Fibroblast of pulmonary artery (primary cell): ENCODE results near the gene PNPLA7.
A peak's percentile ranks its signal among the peaks of the same experiment; 100 is the strongest.
"Not testable (repeated sequence)": the region's sequence is repeated elsewhere in the genome, so short reads cannot be mapped to it uniquely, and the experiment has no call there.

ENCODE experiments used
- DNase-seq: peaks from one replicate; pipeline ENCODE4 v3.0.0-alpha.2; 2010; ENCODE audit warnings: low read depth
- H3K4me3 ChIP-seq: replicated peaks from 2 replicates; pipeline ENCODE4 v1.5.1; 2011; ENCODE audit warnings: low read depth, mild to moderate bottlenecking, control low read depth, low read length, moderate library complexity
- CTCF ChIP-seq: IDR thresholded peaks from 2 replicates; pipeline ENCODE4 v1.5.1; 2011; ENCODE audit warnings: mild to moderate bottlenecking, control low read depth, low read length, inconsistent platforms; ENCODE audit errors: missing control alignments

PNPLA7 gene

DNA sequence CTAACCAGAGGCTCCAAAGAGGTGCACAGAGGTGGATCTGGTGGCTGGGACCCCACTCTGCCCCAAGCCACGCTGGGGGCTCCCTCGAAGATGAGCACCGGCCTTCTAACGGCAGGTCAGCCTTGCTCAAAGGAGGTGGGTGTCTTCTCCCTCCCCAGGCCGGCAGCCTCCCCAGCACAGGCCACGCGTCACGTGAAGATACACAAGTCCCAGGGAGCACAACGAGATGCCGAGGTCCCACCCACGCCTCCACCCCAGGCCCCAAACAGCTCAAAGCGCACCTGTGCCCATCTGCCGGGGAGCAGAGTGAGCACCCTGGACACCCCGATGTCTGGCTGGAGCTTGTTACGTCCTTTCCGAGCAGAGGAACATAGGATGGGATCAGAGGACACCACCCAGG is 12.1 kb downstream of the PNPLA7 start:
- no peak overlapping the region for H3K4me3 ChIP-seq
- no peak for TF ChIP-seq CTCF
- DNase-seq: no peak

DNA sequence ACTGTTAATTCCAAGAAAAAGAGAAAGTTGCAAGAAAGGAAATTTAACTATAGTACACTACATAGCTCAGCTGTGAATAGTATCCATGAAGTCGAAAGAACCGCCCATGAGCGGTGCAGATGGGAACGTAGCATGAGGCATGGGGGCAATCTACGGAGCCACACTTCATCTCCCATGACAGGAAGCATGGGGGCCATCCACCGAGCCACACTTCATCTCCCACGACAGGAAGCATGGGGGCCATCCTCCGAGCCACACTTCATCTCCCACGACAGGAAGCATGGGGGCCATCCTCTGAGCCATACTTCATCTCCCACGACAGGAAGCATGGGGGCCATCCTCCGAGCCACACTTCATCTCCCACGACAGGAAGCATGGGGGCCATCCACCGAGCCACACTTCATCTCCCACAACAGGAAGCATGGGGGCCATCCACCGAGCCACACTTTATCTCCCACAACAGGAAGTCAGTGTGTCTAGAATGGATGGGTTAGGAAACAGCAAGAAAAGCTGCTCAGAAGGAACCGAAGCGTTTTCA is 13.5 kb downstream of the PNPLA7 start:
- H3K4me3 ChIP-seq, DNase-seq: not testable (repeated sequence)

- no peak overlapping the region for H3K4me3 ChIP-seq
- no peak for TF ChIP-seq CTCF
- DNase-seq: no peak
Observed at GRCh38 chr9:137535120-137535428, 15.1 kb downstream of the PNPLA7 start.

- H3K4me3 ChIP-seq: no peak overlapping the region
- peak; percentile 71 for TF ChIP-seq CTCF
- peak; percentile 73 for DNase-seq
Observed at GRCh38 chr9:137534256-137535119, 15.7 kb downstream of the PNPLA7 start.

- not testable (repeated sequence) for H3K4me3 ChIP-seq
Observed at GRCh38 chr9:137532891-137533468, 17.2 kb downstream of the PNPLA7 start.

GRCh38 chr9:137531099-137531765 is 19.0 kb downstream of the PNPLA7 start:
- no peak for TF ChIP-seq CTCF
- no peak for DNase-seq
- no peak overlapping the region for H3K4me3 ChIP-seq

More at GRCh38 chr9:137532891-137533468, 17.2 kb downstream of the PNPLA7 start:
- not testable (repeated sequence) for DNase-seq

GRCh38 chr9:137530331-137530730 is 19.9 kb downstream of the PNPLA7 start:
- no peak for DNase-seq
- TF ChIP-seq CTCF: no peak
- H3K4me3 ChIP-seq: no peak overlapping the region
